Stimulated activated CD8-positive, alpha-beta memory T cell treated with anti-CD3 and anti-CD28 coated beads, Interleukin-15, amount 100 ng/mL, for 24 hours (primary cell): ENCODE results near the gene CDH22.

ENCODE experiments used
- DNase-seq: peaks from one replicate; pipeline ENCODE4 v3.0.0-alpha.2; 2020; ENCODE audit warnings: low read depth

Gene CDH22, protein sequence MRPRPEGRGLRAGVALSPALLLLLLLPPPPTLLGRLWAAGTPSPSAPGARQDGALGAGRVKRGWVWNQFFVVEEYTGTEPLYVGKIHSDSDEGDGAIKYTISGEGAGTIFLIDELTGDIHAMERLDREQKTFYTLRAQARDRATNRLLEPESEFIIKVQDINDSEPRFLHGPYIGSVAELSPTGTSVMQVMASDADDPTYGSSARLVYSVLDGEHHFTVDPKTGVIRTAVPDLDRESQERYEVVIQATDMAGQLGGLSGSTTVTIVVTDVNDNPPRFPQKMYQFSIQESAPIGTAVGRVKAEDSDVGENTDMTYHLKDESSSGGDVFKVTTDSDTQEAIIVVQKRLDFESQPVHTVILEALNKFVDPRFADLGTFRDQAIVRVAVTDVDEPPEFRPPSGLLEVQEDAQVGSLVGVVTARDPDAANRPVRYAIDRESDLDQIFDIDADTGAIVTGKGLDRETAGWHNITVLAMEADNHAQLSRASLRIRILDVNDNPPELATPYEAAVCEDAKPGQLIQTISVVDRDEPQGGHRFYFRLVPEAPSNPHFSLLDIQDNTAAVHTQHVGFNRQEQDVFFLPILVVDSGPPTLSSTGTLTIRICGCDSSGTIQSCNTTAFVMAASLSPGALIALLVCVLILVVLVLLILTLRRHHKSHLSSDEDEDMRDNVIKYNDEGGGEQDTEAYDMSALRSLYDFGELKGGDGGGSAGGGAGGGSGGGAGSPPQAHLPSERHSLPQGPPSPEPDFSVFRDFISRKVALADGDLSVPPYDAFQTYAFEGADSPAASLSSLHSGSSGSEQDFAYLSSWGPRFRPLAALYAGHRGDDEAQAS

DNA sequence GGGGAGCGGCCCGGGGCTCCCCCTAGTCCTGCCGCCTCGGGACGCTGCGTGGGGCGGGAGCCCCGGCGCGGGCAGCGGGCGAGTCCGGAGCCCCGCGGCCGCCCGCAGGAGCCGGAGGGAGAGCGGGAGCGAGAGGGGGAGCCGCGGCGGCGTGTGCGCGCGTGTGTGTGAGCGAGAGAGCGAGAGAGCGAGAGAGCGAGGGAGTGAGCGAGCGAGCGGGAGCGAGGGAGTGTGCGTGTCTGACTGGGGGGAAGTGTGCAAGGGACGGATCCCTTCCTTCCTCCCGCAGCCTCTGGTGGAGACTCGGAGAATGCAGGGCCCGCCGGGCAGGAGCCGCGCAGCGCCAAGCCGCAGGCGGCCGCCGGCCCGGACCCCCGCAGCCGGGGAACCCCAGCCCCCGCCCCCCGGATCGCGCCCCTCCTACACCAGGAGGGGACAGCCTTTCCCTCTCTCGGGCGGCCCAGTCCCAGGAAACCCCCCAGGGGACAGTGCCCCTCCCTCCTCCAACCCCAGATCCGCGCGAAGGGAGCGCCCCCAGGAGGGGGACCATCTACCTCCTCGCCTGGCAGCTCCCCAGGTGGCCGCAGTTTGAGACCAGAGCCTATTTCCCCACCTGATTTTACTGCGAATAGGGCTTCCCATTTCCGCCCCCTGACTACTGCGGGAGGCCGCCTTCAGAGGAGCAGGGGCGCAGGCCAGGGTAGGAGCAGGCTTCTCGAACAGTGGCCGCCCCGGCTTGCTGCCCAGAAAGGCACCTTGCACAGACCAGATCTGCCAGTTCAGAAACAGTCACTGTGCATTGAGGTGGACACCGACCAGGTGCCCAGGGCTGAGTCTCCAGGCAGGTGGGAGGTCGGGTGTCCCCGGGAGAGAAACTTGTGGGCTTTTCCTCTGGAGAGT, at the start of gene CDH22:
TSS of gene CDH22 (minus strand) at position 241 of the 900 bp plus-strand sequence. CDS start 57,204 bp downstream, outside the sequence.
- no peak for DNase-seq

DNA sequence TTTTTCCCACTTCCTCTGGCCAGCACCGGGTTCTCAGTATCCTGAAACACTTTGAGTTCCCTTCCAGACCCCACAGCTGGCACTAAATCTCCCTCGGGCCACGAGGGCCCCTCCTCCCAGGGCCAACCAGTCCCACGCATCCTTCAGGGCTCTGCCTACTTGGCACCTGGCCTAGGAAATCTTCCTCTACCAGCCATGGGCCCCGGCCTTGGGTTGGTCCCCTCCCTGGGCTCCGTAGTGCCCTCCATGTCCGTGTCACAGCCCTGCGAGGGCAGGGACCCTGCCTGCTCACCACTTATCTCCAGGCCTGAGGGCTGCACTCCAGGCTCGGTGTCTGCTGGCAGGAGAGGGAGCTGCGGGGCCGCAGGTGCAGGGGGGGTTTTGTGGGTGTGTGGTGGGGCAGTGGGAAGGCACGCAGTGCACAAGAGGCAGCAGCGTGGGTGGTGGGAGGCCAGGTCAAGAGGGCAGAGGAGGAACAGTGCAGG, 48.8 kb upstream of the CDH22 start:
- DNase-seq = no peak

DNA sequence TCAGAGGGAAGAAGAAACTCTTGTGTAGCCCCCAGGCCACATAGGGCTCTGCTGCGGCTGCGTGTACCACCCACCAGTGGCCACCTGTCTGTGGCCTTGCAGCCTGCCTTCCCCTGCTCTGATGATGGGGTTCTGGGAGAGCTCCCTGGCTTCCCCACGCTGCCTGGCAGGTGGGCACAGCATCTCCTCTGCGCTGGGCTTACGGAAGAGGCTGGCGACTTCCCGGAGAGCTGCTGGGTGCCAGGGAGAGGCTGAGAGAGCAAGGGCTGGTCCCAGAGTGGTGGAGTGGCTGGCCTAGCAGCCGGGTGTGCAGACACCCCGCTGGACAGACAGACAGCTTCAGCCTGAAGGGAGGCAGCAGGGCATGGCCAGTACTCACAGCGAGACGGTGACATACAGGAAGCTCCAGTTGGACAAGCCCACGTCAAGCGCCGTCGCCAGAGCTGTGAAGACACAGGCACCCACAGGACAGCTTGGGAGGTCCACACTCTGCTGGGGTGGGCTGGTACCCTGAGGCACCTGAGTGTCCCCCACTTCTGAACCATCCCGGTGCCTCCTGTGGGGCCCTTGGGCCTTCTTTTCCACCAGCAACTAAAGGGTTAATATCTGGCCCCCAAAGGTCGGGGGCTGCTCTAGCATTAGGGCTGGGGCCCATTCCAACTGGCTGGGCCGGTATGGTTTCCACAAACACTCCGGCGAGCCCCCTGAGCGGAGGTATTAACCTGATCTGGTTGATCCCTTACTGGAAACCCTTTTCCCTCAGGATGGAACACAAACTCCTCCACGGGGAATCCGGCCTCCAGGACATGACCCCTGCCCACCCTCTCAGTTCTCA, 48.1 kb upstream of the CDH22 start:
- DNase-seq = no peak

DNA sequence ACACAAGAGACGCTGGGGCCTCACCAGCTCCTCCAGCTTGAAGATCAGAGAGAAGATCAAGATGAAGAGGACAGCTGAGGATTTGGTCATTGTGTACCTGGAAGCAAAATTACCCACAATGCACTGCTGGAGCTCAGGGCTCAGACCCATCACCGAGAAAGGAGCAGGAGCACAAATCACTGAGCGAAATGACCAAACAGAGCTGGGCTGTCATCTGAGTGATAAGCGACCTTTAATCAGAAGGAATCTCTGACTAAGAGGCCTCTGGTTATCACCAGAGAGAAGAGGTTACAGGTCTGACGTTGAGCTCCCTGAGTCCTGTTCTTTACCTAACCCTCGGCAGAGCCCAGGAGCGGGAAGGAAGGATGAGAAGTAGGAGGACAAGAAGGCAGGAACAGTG, 47.5 kb upstream of the CDH22 start:
- no peak for DNase-seq

DNA sequence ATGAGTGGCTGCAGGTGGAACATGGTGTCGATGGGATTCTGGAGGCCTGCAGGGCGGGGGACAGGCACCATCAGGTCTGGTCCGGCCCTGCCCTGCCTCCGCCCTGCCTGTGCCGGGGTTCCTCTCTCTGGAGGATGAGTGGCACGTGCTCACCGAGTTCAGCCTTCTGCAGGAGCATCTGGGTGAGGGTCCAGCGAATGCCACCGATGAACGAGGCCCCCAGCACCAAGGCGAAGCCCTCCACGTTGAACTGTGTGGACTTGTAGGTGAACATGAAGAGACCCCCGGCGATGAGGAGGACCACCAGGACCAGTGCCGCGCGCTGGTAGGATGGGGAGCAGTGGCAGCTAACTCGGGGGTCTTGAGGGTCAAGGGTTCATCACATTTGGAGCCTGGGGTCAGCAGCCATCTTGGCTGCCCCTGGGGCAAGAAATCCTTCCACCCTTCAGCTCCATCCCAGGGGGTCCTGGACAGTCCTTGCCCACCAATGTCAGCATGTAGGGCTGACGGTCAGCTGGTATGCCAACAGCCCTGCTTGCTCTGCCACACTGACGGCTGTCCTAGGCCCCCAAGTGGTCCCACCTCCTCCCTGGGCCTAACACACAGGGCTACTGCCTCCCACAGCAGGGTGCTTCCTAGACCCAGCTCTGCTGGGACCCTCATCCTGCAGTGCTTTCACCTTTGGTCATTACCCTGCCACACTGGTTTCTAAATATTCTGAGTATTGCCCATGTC, 46.8 kb upstream of the CDH22 start:
- no peak for DNase-seq

DNA sequence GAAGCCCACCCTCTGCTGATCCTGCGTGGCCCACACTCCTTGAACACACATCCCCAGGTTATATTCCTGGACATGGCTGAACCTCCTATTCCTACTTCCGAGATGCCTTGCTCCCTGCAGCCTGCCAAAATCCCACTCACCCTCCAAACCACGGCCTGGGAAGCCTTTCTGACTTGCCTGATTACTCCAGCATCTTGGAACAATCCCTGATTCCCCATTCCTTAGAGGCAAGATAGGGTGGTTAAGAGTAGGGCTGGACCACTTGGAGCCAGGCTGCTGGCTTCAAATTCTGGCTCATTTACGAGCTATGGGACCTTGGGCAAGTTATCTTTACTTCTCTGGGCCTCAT, 45.9 kb upstream of the CDH22 start:
- DNase-seq = no peak

DNA sequence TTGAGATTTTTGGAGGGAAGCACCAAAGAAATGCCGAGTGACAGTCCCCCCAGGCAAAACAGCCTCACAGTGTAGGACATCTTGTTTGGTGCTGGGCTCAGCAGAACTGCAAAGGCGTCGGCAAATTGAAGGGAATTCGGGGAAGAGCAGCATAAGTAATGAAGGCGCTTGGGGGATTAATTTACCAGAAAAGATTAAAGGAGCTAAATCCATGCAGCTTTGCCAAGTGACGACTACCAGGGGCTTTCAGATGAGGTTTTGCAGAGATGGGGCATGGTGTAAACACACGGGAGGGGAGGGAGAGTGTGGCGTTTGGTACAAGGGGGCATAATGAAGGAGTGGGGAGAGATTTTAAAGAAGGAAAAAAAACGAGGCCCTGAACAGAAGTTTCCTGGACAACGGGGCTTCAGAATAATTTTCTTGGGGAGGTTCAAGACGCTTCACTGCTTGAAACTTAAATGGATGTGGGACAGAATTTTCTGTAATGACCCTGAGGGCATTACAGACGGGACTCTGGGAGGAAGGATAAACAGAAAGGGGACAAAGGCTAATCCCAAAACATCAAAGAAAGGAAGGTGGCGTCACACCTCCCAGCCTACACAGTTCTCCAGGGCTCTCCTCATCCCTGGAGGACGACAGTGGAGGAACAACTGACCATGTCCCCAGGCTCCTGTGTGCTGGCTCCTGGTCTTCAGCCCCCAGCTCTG, 45.4 kb upstream of the CDH22 start:
- DNase-seq = no peak

DNA sequence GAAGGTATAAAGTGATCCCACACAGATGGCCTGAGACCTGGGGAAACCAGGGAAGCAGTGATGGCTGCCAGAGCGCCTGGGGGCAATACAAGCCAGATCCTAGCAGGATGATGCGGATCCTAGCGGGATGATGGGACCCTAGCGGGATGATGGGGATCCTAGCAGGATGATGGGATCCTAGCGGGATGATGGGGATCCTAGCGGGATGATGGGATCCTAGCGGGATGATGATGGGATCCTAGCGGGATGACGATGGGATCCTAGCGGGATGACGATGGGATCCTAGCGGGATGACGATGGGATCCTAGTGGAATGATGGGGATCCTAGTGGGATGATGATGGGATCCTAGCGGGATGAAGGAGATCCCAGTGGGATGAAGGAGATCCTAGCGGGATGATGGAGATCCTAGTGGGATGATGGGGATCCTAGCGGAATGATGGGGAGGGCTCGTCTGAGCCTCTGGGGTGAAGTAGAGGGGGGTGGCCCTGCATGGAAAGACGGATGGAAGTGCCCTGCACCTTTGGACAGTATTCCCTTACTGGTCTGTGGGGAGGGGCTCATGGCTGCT, 44.2 kb upstream of the CDH22 start:
- DNase-seq = no peak

DNA sequence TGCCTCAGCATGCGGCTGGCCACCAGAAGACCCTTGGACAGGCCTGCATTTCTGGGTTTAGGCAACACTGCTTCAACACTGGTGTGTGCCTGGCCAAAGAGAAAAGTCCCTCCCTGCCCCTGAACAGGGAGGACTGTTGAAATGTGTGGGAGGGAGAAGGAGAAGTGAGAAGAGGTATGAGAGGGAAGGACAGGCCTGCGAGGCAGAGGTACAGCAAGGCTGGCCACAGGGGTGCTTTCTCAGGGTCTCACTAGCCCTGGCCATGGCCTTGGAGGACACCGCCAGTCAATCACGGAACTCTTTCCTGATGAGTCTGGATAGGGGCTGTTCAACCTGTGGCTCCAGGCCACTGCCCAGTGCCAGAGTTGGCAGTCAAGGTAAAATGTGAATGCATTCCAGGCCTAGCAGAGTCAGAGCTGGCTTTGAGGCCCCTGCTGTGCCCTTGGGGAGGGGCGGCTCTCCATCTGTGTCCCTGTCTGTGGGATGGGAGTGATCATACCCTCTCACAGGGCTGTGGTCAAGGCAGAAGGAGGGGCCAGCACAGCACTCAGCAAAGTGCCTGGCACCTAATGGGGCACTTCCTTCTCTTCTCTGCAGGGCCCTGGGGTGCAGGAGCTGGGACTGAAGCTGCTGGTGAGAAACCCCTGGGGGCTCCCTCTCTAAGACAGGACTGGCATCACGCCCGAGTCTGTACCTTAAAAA, 43.2 kb upstream of the CDH22 start:
- no peak for DNase-seq

DNA sequence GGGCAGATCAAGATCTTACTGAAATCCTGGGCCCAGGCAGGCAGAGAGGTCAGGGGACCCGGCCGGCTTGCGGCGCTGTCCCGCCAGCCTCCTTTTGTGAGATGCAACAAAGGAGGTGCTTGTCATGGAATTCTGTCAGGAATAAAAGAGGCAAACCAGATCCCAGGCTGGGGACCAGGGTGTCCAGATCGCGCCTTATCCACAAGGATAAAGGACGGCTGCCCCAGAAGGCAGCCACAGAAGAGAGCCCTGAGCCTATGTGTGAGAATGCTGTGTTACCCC, 42.6 kb upstream of the CDH22 start:
- DNase-seq = no peak

DNA sequence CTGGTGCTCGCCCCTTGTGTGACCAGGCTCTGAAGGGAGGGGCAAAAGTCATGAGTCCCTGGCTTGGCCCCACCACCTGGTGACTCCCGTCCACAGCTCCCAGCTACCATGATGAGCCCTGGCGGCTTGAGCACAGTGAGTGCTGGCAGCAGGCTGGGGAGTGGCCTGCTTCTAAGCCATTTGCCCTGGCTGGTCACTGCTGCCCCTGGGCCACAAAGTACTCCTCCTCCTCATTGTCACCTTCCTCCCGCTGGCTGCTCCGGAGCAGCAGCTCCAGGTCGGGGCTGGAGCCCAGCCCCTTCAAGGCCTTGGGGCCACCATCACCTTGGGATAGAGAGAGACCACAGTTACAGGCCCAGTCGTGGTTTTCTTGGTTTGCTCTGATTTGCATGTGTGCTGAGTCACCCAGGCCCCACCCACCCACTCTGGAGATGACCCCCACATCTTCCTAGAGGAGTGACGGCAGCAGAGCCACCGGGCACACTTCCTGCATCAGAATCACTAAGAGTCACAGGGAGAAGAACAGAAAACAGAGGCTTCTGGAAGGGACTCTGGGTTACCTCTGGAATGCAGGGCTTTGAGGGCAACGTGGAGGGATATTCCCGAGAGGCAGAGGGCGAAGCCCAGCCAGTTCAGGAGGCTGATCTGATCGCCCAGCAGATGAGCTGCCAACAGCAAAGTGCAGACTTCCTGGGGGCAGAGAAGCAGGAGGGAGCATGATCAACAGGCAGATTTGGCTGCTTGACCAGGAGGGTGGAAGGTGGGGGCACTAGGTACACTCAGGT, 42.1 kb upstream of the CDH22 start:
- no peak for DNase-seq

DNA sequence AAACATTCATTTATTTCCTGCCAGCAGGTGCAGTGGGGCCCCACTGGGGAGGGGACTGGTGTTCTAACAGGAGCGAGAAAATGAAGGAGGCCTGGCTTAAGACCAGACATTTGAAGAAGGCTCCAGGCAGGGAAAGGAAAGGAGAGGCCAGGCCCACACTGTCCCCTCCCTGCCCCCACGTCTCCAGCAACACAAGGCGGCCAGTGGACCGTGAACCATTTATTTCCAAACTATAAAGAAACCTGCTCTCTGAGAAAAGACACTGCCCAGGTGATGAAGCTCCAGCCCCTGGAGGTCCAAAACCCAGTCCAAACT, 41.4 kb upstream of the CDH22 start:
- no peak for DNase-seq

DNA sequence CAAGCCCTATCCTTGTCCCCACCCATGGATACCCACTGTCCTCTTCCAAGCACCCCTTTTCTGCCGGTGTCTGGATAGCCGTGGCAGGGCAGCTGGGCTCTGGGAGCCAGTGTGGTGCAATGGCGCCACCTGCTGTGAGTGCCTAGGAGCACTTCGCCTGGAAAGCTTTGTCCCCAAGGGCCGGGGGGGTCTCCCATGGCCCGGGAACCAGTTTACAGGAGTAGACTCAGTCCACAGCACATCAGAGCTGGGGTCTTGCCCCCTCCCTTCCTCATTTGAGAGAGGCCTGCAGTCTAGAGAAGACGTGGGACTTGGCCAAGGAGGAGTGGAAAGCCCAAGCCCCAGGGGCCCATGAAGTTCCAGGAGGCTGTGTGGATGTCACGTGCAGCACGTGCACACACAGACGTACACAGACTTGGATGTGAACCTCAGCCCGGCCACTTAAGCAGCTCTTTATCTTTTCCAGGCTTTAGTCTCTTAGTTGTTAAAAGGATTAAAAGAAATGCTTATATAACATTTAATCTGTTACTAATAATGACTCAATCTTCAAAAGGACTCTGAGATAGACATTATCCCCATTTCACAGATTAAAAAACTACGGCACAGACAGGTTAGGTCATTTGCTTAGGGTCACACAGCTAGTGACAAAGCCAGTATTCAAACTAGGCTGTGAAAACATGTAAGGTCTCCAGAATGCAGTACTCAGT, 40.9 kb upstream of the CDH22 start:
- DNase-seq = peak; percentile 16

DNA sequence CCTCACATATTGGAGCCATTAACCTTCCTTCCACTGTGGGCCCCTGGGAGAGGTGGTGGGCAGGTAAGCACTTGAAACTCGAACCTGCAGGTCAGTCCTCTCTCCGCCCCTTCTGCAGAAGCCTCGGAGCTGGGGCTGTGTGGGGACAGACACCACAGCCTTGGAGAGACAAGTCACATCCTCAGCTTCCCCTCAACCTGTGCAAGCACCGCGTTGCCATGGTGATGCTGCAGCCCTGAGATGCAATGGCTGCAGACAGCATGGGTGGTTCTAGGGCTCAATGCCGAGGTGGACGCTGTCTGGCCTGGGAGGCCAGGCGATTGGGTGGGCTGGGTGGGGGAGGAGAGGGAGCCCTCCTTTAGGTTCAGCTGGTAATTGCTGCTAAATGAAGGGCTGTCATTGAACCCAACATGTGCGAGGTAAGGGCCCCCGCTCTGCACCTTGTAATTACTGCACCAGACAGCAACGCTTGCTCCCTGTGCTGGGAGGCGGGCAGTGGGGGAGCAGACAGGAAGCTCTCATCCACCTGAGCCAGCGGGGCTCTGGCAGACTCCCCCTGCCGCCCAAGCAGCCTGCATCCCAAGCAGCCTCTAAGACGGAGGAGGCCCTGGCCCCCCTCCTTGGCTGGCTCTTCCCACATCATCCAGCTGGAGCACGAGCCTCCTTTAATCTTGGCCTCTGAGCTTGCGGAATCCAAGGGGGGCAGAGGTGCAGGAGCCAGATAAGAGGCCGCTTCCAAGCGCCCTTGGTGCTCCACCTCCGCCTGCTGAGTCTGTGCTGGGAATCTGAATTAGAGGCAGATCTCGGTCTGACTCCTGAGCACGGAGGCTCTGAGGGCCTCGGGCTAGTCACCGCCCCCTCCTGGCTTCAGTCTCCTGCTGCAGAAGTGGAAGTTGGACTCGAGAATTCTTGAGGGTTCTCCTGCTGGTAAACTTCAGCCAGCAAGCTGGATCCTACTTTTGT, 39.8 kb upstream of the CDH22 start:
- DNase-seq = no peak

DNA sequence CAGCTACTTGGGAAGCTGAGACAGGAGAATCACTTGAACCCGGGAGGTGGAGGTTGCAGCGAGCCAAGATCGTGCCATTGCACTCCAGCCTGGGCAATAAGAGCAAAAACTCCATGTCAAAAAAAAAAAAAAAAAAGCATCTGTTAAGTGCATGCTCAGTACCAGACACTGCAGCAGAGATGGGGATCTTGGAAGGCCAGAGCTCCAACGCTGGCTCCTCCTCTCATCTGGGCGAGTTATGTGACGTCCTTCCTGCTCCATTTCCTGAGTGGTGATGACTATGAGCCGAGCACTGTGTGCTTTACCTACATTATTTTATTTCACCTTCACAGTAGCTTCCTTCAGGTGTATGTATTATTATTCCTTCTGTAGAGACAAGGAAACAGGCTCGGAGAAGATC, 38.5 kb upstream of the CDH22 start:
- DNase-seq = no peak

DNA sequence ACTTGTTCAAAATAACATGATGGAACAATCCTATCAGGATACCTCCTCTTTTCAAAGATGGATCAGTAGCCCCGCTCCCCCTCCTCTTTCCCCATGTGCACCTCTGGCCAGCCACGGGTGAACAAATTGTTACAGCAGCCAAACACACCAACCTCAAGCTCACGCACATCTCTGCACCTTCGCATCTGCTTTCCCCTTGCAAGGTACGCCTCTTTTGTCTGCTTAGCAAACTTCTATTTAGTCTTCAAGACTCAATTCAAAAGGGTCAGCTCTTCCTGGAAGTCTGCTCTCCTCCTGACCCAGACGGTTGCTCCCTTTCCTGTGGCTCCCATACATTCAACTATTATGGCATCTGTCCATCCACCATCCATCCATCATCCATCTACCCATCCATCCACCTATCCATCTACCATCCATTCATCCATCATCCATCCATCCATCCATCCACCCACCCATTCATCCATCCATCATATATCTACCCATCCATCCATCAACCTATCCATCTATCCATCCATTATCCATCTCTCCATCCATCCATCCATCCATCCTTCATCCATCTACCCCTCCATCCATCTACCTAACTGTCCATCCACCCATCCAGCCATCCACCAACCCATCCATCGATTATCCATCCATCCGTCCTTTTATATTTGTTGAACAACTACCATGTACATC, 36.3 kb upstream of the CDH22 start:
- no peak for DNase-seq
